Measurements from ENCODE around the gene ACADS. TPM values are rescaled to one million over a fixed set of nuclear protein-coding genes. Genes with fewer than 3 reads are reported as not detected.

ACADS gene
- total and polyA plus RNA-seq, 8 donors = 16.5 to 313 (median 38.7) TPM

- intact Hi-C loops (cut with DNase I; ENCODE audit: low total_unique reads) = loop anchor here (10.0 kb wide), 1 partner anchor 133 kb away; the partner anchor contains the start of gene POP5
- peak overlapping the region in 1 of 5 donors; percentile 43 for H3K27ac ChIP-seq
- no peak overlapping the region for H3K4me3 ChIP-seq
- no peaks in the 10 kb centered on the region for H3K27me3 ChIP-seq
- TF ChIP-seq CTCF (IDR thresholded peaks at IDR 0.05) = no peak
- TF ChIP-seq POLR2A (IDR thresholded peaks at IDR 0.05) = no peak
- TF ChIP-seq POLR2AphosphoS5 (IDR thresholded peaks at IDR 0.05) = no peak
- no peak for TF ChIP-seq EP300 (IDR thresholded peaks at IDR 0.05)
- H3K36me3 ChIP-seq = peaks cover 78 to 99% (median 96%) of the 10 kb centered on the region in 4 donors
- WGBS, 5 donors = 87 to 93% (median 90%) methylated on average over 9 of the region's 9 CpGs
- DNase-seq = no peak
- H3K9me3 ChIP-seq = no peaks in the 10 kb centered on the region
- H3K4me1 ChIP-seq = peaks cover 14 to 46% (median 22%) of the 10 kb centered on the region in 4 donors
These were observed 7.6 kb upstream of the ACADS start for GRCh38 chr12:120718055-120718454.

DNA sequence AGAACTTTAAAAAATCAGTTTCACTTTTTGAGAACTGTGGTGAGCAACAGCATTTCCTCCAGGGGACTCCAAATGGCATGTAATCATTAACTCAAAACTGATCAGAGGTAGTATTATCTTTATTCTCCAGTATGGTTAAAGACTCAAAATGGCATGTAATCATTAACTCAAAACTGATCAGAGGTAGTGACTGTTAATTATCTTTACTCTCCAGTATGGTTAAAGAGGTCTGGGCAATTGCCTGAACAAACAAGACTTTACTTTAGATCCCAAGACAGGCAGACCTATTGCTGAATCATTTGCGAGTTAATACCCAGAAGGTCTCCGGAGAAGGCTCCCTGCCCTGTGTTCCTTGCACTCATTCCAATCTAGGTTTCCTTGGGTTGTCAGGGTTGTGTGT lies 6.6 kb upstream of the ACADS start:
- no peaks in the 10 kb centered on the region for H3K27me3 ChIP-seq
- H3K9me3 ChIP-seq = no peaks in the 10 kb centered on the region
- H3K4me3 ChIP-seq = no peak overlapping the region
- WGBS, 5 donors = 23 to 59% (median 48%) methylated on average over 2 of the region's 2 CpGs
- intact Hi-C loops (cut with DNase I; ENCODE audit: low total_unique reads) = loop anchor here (10.0 kb wide), 1 partner anchor 134 kb away; the partner anchor contains the start of gene POP5
- peak overlapping the region; percentile 10 to 52 (median 30) for H3K27ac ChIP-seq
- DNase-seq = no peak
- H3K4me1 ChIP-seq = peaks cover 14 to 36% (median 20%) of the 10 kb centered on the region in 4 donors
- TF ChIP-seq POLR2AphosphoS5 (IDR thresholded peaks at IDR 0.05) = no peak
- TF ChIP-seq CTCF (IDR thresholded peaks at IDR 0.05) = no peak
- no peak for TF ChIP-seq POLR2A (IDR thresholded peaks at IDR 0.05)
- TF ChIP-seq EP300 (IDR thresholded peaks at IDR 0.05) = no peak
- H3K36me3 ChIP-seq = peaks cover 79 to 99% (median 99%) of the 10 kb centered on the region in 4 donors

DNA sequence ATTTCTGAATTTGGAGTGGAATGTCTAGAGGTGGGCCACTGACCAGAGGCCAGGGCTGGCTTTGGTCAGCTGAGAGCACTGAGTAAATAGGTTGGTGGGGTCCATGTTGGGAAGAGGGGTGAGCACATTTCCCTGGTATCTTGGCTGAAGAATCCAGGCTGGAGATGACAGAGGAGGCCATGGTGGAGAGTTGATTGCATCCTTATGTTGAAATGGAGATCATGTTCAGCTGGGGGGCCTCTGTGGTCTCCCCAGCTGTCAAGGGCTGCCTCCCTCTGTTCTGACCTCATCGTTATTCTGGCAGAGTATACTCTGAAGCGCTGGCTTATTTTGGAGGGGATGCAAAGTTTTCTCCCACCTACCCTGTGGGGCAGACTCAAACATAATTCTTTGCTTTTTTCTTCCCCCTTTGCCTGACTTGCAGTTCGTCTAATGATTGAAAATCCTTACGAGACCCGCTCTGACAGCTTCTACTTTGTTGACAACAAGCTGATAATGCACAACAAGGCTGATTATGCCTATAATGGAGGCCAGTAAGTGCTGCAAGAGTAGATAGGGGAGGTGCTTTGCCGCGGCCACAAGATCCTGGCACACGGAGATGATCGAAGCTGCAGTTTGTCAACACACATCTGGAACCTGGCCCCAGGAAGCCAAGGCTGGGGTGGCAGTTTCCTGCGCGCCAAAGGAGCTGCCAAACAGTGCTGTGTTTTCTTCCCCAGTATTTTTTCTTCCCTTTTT lies 6.0 kb upstream of the ACADS start:
- intact Hi-C loops (cut with DNase I; ENCODE audit: low total_unique reads) = loop anchor here (10.0 kb wide), 1 partner anchor 135 kb away; the partner anchor contains the start of gene POP5
- H3K27me3 ChIP-seq = no peaks in the 10 kb centered on the region
- DNase-seq = peak in 1 of 2 donors; percentile 37
- H3K9me3 ChIP-seq = no peaks in the 10 kb centered on the region
- H3K4me1 ChIP-seq = peaks cover 14 to 38% (median 21%) of the 10 kb centered on the region in 4 donors
- H3K4me3 ChIP-seq = no peak overlapping the region
- H3K27ac ChIP-seq = peak overlapping the region; percentile 10 to 43 (median 27)
- WGBS, 5 donors = 33 to 63% (median 42%) methylated on average over 11 of the region's 11 CpGs
- TF ChIP-seq EP300 (IDR thresholded peaks at IDR 0.05) = no peak
- H3K36me3 ChIP-seq = peaks cover 73 to 93% (median 93%) of the 10 kb centered on the region in 4 donors

DNA sequence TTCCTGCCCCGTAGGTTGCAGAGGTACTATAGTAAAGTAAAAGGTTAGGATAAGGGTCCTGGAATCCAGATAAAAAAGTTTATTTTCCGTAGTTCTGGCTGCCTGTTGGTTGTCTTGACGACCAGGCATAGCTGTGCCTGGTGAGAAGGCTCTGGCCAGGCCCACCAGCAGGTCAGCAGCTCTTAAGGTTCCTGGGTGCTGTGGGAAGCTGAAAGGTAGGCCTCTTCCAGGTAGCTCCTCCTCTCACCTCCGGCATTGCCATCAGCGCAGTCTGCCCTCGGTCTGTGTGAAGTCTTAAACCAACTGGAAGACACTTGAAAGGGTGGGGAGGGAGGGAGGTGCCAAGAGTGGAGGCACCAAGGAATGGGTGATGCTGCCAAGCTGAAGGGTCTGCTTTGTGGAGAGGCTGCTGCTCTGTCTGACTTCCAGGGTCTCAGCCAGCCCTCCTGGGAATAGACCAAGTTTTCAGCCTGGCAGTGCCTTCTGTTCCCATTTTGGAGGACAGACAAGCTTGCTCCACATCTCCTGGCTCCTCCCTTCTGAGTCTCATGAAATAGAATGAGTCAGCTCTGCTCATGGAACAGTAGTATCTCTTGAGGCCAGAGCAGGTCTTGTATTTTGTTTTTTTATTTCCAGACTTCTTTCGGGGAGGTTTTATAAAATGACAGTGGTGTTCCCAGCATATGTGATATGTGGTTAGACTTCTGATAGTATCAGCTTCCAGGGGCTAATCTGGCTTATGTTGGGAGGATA lies 5.2 kb upstream of the ACADS start:
- WGBS, 5 donors = 43 to 54% (median 50%) methylated on average over 7 of the region's 7 CpGs
- Histone ChIP-seq H3K4me1 (peaks cover 21 to 45% (median 28%) of the 10 kb centered on the region in 4 donors), H3K9me3 (no peaks in the 10 kb centered on the region), H3K27me3 (no peaks in the 10 kb centered on the region), H3K4me3 (no peak overlapping the region), H3K27ac (peak overlapping the region; percentile 7 to 43 (median 27)), H3K36me3 (peaks cover 67 to 86% (median 86%) of the 10 kb centered on the region in 4 donors)
- no peak for DNase-seq
- TF ChIP-seq POLR2AphosphoS5 (IDR thresholded peaks at IDR 0.05) = no peak
- no peak for TF ChIP-seq CTCF (IDR thresholded peaks at IDR 0.05)
- no peak for TF ChIP-seq POLR2A (IDR thresholded peaks at IDR 0.05)
- TF ChIP-seq EP300 (IDR thresholded peaks at IDR 0.05) = no peak
- intact Hi-C loops (cut with DNase I; ENCODE audit: low total_unique reads) = no loop called here

Measured in stomach (tissue), 9 donors.